H1 (cell line): Measurements from ENCODE around the gene GLTPD2.

Experiments
- EZH2 ChIP-seq: fragments of 200-600 bp; sonication (generic); IDR thresholded peaks from 2 replicates; pipeline ENCODE4 v1.7.1; 2012; ENCODE audit warnings: low read depth, mild to moderate bottlenecking, moderate library complexity, low read length, inconsistent platforms; ENCODE audit not compliant: severe bottlenecking
- JUN ChIP-seq: IDR thresholded peaks from 2 replicates; pipeline ENCODE4 v1.6.1; 2011; ENCODE audit warnings: low read depth, mild to moderate bottlenecking, improper control_type of control experiment, low read length
- PHF8 ChIP-seq: fragments of 200-600 bp; sonication (generic); conservative IDR thresholded peaks from 2 replicates; pipeline ENCODE4 v1.7.1; 2012; ENCODE audit warnings: low read depth, mild to moderate bottlenecking, inconsistent platforms, low read length, moderate library complexity
- POLR2A ChIP-seq, 2 experiments: IDR thresholded peaks; 1 replicate in 1 of 2; 2 replicates in 1 of 2; pipeline ENCODE4 v1.6.1; 2011; ENCODE audit warnings: low read depth in 2 of 2, low read length in 2 of 2, mild to moderate bottlenecking in 2 of 2; ENCODE audit errors: control extremely low read depth in 1 of 2
- RAD21 ChIP-seq, 2 experiments: IDR thresholded peaks in 1 of 2; conservative IDR thresholded peaks in 1 of 2; 2 replicates each; pipeline ENCODE4 v1.6.1; 2011; ENCODE audit warnings: low read depth in 2 of 2, low read length in 2 of 2, improper control_type of control experiment in 1 of 2, inconsistent platforms in 1 of 2, mild to moderate bottlenecking in 1 of 2, moderate library complexity in 1 of 2
- SIRT6 ChIP-seq: IDR thresholded peaks from one replicate; pipeline ENCODE4 v1.7.1; 2012; ENCODE audit warnings: low read length, inconsistent platforms
- SP1 ChIP-seq: IDR thresholded peaks from 2 replicates; pipeline ENCODE4 v1.6.1; 2011; ENCODE audit warnings: low read depth, low read length
- TAF1 ChIP-seq: IDR thresholded peaks from 2 replicates; pipeline ENCODE4 v1.6.1; 2011; ENCODE audit warnings: mild to moderate bottlenecking, low read depth, low read length
- TF ChIP-seq, protein P1 (sequence below), 3 experiments: IDR thresholded peaks; 1 replicate in 2 of 3; 2 replicates in 1 of 3; pipeline versions ENCODE4 v1.5.1 to v1.6.1; 2011; ENCODE audit warnings: low read length in 3 of 3, mild to moderate bottlenecking in 3 of 3, inconsistent platforms in 2 of 3, low read depth in 1 of 3, moderate library complexity in 1 of 3; ENCODE audit not compliant: insufficient read depth in 1 of 3; ENCODE audit errors: control extremely low read depth in 1 of 3

DNA sequence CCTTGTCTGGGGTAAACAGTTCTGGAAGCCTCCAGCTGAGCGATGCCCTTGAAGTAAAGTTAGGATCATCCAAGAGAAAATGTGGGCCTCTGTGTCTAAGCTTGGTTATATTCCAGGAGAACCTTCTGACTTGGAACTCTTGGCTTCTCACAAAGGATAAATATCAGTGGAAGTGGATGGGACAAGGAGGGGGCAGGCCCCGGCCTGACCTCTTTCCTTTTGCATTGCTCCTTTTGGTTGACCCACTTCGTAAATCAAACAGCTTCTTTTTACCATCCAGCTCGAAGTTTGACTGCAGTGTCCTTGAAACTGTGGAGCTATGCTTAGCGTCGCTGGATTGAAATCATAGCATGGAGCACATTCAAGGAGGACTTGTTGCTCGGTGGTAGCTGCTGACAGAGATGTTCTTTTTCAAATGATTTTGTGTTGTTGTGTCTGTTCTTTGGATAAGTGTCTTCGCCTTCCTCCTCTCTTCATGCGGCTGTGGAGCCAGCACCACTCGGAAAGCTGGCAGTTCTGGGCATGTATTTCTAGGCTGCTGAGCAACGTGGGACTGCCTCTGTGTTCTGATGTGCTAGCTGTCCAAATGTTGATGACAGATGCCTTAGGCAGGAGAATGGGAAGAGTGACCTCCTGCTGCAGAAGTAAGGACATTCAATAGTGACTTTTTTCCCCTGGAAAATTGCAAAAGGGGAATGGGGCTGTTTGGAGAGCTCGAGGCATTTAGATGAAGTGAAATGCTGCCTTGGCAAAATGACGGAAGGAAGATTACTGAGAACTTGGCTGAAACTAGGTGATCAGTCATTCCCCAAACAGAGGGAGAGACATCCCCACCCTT, 48.9 kb downstream of the GLTPD2 start:
- no peak for TF ChIP-seq RAD21 (IDR thresholded peaks at IDR 0.05 in 1 of 2, conservative IDR thresholded peaks at IDR 0.05 in 1 of 2; ENCODE audit: low read depth in 2 of 2, low read length in 2 of 2)
- TF ChIP-seq, protein P1, sequence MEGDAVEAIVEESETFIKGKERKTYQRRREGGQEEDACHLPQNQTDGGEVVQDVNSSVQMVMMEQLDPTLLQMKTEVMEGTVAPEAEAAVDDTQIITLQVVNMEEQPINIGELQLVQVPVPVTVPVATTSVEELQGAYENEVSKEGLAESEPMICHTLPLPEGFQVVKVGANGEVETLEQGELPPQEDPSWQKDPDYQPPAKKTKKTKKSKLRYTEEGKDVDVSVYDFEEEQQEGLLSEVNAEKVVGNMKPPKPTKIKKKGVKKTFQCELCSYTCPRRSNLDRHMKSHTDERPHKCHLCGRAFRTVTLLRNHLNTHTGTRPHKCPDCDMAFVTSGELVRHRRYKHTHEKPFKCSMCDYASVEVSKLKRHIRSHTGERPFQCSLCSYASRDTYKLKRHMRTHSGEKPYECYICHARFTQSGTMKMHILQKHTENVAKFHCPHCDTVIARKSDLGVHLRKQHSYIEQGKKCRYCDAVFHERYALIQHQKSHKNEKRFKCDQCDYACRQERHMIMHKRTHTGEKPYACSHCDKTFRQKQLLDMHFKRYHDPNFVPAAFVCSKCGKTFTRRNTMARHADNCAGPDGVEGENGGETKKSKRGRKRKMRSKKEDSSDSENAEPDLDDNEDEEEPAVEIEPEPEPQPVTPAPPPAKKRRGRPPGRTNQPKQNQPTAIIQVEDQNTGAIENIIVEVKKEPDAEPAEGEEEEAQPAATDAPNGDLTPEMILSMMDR (IDR thresholded peaks at IDR 0.05; ENCODE audit: control extremely low read depth in 1 of 3, insufficient read depth in 1 of 3, low read depth in 1 of 3, low read length in 3 of 3): no peak
- no peak for TF ChIP-seq EZH2
- TF ChIP-seq POLR2A (IDR thresholded peaks at IDR 0.05; ENCODE audit: control extremely low read depth in 1 of 2, low read depth in 2 of 2, low read length in 2 of 2): no peak
- TF ChIP-seq SIRT6: no peak
- TF ChIP-seq PHF8: no peak
- TF ChIP-seq JUN: no peak
- TF ChIP-seq SP1: no peak
- no peak for TF ChIP-seq TAF1
